Urothelium cell line (cell line): ENCODE data around the gene NUFIP1.

Experiments used
- DNase-seq: peaks from one replicate; pipeline ENCODE4 v3.0.0; 2011; ENCODE audit warnings: low spot score, mixed read lengths
- FAIRE-seq: peaks from 2 replicates; lab custom pipeline; 2011; peaks lifted over from hg19 to GRCh38; lab: Jason Lieb, UNC

Gene NUFIP1

DNA sequence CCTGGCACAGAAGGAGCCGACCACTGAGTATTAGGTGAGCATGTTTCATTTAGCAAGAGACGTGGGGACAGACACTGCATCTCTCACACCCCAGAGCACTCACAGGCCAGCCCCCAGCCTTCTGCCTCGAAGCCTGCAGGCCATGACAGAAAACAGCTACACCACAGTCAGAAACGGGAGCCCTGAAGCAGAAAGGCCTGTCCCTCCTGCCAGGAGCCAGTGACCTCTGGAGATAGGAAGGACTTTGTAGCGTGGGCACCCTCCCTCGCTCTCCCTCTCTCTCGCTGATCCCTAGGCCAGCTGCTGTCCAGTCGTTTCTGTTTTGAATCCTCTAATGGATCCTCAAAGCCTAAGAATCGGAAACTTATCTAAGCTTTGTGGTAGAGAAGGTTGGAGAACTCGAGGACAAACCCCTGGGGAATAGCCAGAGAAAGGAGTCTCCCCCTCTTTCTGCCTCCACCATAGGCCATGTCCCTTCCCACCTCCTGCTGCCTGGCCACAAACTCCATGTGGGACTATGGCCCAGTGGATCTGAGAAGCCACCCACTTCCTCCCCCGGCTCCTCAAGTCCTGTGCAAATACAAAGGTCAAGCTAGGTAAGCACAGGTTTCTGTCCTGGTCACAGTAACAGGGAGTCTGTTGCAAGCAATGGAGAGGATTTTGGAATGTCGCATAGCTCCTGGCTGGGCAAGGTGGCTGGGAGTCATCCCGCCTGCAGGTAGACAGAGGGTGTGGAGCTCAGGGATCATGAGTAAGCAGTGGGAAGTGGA is 95.1 kb downstream of the NUFIP1 start:
- FAIRE-seq (no peak), DNase-seq (no peak)
